Measurements from ENCODE around the gene RAB26.

DNA sequence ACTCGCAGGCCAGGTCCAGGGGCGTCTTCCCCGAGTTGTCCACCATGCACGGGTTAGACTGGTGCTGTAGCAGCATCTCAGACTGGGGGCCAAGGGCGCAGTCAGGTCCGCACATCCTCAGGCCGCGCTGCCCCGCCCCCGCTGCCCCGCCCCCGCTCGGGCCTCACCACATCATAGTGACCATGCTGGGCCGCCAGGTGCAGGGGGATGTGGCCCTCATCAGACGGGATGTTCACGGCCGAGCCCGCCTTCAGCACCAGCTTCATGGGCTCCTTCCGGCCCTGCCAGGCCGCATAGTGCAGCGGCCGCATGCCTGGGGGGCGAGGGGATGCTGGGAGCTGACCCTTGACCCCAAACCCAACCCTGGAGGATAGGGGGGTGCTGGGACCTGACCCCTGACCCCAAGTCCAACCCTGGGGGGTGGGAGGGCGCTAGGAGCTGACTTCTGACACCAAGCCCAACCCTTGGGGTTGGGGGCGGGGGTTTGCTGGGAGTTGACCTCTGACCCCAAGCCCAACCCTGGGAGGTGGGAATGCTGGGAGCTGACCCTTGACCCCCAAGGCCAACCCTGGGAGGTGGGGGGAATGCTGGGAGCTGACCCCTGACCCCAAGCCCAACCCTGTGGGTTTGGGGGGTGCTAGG is 40.9 kb downstream of the RAB26 start:
- TF ChIP-seq, protein P1, sequence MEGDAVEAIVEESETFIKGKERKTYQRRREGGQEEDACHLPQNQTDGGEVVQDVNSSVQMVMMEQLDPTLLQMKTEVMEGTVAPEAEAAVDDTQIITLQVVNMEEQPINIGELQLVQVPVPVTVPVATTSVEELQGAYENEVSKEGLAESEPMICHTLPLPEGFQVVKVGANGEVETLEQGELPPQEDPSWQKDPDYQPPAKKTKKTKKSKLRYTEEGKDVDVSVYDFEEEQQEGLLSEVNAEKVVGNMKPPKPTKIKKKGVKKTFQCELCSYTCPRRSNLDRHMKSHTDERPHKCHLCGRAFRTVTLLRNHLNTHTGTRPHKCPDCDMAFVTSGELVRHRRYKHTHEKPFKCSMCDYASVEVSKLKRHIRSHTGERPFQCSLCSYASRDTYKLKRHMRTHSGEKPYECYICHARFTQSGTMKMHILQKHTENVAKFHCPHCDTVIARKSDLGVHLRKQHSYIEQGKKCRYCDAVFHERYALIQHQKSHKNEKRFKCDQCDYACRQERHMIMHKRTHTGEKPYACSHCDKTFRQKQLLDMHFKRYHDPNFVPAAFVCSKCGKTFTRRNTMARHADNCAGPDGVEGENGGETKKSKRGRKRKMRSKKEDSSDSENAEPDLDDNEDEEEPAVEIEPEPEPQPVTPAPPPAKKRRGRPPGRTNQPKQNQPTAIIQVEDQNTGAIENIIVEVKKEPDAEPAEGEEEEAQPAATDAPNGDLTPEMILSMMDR (CRISPR knock-in tag; IDR thresholded peaks at IDR 0.05), result no peak
- no peak for TF ChIP-seq NR3C1 (CRISPR knock-in tag; IDR thresholded peaks at IDR 0.05)
- TF ChIP-seq HDAC2 (CRISPR knock-in tag; IDR thresholded peaks at IDR 0.05), result no peak
- no peak for TF ChIP-seq CREB1 (IDR thresholded peaks at IDR 0.05)
- TF ChIP-seq CREB1 (CRISPR knock-in tag; IDR thresholded peaks at IDR 0.05), result no peak
- TF ChIP-seq EED (CRISPR knock-in tag; IDR thresholded peaks at IDR 0.05), result no peak
- TF ChIP-seq, protein P2, sequence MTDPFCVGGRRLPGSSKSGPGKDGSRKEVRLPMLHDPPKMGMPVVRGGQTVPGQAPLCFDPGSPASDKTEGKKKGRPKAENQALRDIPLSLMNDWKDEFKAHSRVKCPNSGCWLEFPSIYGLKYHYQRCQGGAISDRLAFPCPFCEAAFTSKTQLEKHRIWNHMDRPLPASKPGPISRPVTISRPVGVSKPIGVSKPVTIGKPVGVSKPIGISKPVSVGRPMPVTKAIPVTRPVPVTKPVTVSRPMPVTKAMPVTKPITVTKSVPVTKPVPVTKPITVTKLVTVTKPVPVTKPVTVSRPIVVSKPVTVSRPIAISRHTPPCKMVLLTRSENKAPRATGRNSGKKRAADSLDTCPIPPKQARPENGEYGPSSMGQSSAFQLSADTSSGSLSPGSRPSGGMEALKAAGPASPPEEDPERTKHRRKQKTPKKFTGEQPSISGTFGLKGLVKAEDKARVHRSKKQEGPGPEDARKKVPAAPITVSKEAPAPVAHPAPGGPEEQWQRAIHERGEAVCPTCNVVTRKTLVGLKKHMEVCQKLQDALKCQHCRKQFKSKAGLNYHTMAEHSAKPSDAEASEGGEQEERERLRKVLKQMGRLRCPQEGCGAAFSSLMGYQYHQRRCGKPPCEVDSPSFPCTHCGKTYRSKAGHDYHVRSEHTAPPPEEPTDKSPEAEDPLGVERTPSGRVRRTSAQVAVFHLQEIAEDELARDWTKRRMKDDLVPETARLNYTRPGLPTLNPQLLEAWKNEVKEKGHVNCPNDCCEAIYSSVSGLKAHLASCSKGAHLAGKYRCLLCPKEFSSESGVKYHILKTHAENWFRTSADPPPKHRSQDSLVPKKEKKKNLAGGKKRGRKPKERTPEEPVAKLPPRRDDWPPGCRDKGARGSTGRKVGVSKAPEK (CRISPR knock-in tag; IDR thresholded peaks at IDR 0.05; ENCODE audit: borderline replicate concordance), result no peak
- no peak for TF ChIP-seq ZNF772 (CRISPR knock-in tag; IDR thresholded peaks at IDR 0.05)
